CD4-positive, alpha-beta T cell treated with Interleukin-4 for 4 hours (primary cell): Measurements from ENCODE around the gene SLC44A5.

Experiments
- DNase-seq: peaks from one replicate; pipeline ENCODE4 v3.0.0-alpha.2; 2020

Gene SLC44A5

DNA sequence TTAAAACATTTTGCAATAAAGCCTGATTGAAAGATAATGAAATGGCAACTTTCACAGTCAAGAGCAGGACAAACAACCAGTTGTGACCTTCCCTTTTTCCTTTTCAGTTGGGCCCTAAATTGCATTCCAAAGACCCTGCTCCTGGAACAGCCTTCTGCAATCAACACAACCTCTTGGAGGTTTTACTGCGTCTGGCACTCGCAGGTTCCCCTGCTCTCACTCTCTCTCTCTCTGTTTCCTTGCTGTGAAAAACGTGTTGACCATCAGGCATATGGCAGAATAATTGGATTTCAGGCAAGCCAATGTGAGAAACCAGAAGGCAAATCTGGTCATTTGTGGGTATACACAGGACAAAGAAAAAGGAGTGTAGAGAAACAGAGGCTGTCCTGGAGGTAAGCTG is 23.2 kb downstream of the SLC44A5 start:
- no peak for DNase-seq

DNA sequence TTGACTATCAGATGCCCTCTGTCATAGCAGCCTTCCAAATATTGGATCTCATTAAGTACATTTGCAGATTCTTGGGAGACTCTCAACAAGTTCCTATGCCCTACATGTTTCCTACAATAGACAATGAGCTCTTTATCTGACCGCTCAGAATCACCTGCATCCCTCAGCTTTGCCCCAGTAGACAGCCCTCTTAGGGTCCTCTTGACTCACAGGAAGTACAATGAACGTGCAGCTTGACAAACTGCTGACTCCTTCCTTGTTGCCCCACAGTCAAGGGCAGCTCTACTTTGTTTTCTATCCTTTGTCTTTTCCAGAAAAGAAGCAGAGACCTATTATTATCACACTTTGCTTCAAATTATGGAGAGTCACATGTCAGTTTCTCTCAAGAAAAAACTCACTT is 27.6 kb downstream of the SLC44A5 start:
- DNase-seq, result no peak

DNA sequence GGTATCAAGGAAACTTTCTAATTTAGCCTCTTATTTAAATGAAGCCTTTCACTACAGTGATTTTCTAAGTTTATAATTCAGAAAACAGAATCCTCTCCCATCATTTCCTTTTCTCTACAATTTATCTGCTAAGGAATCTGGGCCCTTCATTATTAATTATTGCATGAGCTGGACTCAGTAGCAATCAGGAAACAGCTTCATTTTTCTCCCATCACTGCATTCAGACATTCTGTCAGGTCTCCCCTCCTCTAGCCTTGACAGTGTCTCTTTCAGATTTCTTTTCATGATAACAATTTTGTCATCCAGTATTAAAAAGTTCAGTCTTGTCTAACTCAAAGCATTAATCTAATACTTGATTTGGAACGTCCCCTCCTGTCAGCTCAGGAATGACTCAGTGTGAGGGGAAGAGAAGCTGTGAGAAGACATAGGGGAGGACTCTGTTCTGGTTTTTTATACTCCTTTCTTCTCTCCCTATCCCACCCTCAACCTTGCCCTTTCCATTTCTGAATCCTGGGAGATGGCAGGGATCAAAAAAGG is 28.1 kb downstream of the SLC44A5 start:
- DNase-seq, result no peak

DNA sequence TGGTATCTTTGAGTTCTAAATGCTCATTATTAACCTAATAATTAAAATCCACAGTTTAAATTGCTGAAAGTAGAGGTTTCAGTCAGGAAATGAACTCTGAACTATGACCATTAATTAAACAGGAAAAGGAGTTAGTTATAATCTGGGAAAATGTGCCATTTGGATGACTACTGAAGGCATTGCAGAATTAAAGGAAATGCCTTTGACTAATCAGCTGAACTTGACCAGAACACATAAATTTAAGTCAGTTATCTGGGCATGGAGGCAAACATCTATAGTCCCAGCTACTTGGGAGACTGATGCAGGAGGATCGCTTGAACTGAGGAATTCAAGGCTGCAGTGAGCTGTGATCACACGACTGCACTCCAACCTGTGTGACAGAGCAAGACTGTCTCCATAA is 31.9 kb downstream of the SLC44A5 start:
- no peak for DNase-seq

DNA sequence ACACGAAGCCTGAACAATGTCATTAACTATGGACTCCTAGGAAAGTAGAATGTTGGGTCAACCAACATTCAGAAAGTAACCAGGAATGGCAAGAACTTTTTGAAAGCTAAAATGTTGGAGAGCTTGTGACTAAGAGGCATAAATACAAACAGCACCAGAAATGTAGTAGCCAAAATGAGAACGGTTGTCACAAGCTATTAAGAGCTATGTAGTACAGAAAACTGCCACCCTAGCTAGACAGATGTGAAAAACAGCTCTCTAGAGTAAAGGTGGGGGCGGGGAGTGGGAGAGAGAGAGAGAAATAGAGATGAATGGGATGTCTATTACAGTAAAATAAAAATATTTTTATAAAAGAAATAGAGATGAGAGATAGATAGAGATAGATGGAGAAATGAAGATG is 35.1 kb downstream of the SLC44A5 start:
- DNase-seq, result no peak

DNA sequence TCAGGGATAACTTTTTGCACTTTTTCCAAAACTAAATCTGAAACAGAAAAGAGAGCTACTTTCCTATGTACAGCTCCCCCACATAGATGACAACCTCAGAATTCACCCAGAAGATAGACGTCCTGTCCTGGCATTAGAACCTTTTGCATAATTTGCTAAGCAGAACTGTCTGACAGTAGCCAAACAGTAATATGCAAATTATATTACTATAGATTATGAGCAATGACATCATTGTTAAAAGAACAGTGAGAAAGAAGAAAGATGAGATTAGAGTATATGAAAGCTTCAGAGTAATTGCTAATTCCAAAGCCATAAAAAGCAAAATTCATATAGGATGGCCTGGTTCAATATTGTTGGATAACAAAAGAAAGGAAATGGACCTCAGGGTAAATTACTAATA is 43.7 kb downstream of the SLC44A5 start:
- no peak for DNase-seq

DNA sequence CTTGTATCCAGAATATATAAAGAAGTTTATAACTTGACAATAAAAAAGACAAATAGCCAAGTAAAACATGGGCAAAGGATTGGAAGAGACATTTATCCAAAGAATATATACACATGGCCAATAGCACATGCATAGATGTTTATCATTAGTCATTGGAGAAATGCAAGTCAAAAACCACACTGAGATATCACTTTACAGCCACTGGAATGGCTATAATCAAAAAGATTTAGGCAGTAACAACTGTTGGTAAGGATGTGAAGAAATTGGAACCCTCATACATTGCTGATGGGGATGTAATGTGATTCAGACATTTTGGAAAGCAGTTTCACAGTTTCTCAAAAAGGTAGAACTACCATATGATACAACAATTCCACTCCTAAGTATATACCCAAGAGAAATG is 51.1 kb downstream of the SLC44A5 start:
- DNase-seq, result no peak

DNA sequence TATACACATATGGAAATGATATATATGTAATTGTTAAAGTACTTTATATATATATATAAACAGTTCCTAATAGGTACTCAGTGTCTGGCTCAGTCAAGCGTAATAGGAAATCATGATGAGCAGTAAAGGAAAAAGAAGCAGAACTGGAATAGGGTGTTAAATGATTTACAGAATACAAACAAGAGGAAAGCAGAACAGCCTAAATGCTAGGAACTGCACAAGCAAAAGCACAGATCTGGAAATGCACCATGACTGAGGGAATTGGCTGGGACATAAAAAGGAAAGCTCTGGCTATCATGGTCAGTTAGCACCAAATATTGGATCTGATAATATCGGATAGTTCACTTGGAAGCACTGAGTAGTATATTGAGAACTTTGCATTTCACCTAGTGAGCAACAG is 51.8 kb downstream of the SLC44A5 start:
- no peak for DNase-seq

DNA sequence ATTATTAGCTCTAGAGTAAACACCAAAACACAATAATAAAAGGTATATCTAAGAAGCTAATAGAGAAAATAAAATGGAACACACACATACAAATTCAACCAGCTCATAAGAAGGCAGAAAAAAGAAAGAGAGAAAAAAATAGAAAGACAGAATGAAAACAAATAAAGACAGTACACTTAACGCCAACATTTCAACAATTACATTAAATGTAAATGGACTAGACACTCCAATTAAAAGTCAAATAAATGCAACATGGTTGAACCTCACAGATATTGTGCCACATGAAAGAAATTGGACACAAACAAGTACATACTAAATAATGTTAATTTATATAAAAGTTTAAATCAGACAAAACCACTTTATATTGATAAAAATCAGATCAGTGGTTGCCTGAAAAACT is 56.0 kb downstream of the SLC44A5 start:
- no peak for DNase-seq

DNA sequence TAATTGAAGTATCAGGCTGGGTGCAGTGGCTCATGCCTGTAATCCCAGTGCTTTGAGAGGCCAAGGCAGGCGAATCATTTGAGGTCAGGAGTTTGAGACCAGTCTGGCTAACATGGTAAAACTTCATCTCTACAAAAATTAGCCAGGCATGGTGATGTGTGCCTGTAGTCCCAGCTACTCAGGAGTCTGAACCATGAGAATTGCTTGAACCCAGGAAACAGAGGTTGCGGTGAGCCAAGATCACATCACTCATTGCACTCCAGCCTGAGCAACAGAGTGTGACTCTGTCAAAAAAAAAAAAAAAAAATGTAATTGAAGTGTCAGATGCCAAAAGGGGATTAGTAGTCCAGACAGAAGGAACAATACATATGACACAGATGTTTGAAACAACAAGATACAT is 56.7 kb downstream of the SLC44A5 start:
- DNase-seq, result no peak

DNA sequence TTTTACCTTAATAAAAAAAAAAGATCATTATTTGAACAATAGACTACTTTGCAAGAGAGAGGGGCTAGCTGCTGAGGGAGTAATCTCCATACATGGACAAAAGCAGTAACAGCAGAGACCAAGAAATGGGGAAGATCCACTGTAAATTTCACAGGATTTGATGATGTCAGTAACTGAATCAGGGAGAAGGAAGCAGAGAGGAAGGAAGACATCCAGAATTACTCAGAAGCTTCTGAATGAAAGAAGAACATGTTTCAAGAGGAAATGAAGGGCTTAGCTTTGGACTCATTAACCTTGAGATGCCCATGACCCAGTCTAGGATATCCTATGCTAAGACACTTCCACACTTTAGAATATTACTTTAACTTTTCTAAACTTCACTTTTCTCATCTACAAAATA is 60.4 kb downstream of the SLC44A5 start:
- no peak for DNase-seq

DNA sequence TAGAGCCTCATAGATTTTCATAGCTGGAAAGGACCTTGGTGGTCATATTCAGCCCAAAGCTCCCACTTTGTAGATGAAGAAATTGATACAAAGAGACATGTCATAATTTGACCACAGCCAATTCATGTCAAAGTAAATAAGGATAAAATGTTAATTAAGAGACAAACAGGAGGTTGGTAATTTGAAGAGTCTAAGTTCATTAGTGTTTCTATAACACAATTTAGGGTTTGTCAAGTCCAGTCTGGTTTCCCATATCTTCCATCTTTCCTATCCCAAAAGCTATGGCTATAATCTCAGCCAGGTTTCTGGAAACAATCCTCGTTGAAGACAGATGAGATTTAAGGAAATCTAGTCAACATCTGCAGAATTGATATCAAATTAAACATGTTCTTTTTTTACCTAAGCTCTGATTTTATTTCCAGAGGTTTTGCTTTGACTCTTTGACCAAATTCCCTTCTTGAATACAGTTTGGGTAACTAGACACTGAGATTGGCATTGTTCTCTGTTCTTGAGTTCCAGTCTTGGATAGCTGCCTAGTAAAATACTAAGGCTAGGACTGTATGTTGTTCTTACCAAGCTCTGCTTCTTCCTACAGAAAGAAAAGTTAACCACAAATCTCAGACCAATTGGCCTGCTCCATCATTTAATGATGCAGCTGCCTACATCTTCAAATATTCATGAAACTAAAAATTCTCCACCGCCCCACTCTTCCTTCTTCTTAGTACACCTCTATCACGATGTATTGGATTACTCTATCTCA is 62.0 kb downstream of the SLC44A5 start:
- no peak for DNase-seq

DNA sequence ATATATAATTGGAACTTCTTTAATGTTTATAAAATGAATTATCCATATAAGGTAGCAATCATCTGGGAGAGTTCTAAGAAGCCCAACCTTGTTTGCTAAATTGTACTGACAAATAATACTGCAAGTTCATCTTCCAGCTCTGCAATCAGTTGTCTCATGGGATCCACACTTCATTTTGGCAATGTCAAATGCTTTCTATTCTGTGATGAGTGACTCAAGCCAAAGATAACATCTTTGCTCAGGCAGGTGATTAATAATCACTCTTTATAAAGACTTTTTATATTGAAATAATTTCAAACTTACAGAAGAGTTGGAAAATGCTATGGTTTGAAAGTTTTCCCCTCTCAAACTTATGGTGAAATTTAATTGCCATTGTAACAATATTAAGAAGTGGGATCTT is 67.2 kb downstream of the SLC44A5 start:
- DNase-seq, result no peak

DNA sequence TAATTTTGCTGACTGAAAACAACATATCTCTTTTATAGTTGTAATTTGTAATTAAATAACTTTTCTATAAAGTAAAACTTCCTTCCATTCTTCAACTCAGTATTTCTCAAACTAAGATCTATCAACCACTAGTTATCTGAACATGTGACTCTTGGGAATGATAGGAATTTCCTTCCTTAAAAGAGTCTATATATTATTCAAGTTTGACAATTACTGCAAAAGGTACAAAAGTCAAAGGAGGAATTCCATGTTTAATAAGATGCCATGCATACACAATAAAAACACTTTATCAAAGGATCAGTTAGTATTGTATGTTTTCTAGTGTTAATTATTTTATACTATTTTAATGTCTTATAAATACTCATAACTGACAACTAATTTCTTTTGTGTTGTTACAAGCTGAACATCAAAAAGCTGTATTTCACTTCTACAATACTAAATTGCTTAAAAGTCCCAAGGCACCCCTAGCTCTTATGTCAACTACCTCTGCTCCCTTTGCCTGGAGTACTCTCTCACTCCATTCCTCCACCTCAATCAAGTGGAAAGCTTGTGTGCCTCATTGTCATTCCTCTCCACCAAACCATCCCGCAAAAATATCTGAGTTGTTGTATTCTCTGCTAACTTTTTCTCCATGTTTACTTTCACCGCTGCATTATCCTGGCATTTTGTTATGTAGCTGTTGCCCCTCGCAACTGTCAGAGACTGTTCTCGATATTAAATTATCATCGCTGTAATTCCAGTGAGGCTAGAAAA is 67.9 kb downstream of the SLC44A5 start:
- DNase-seq, result no peak

DNA sequence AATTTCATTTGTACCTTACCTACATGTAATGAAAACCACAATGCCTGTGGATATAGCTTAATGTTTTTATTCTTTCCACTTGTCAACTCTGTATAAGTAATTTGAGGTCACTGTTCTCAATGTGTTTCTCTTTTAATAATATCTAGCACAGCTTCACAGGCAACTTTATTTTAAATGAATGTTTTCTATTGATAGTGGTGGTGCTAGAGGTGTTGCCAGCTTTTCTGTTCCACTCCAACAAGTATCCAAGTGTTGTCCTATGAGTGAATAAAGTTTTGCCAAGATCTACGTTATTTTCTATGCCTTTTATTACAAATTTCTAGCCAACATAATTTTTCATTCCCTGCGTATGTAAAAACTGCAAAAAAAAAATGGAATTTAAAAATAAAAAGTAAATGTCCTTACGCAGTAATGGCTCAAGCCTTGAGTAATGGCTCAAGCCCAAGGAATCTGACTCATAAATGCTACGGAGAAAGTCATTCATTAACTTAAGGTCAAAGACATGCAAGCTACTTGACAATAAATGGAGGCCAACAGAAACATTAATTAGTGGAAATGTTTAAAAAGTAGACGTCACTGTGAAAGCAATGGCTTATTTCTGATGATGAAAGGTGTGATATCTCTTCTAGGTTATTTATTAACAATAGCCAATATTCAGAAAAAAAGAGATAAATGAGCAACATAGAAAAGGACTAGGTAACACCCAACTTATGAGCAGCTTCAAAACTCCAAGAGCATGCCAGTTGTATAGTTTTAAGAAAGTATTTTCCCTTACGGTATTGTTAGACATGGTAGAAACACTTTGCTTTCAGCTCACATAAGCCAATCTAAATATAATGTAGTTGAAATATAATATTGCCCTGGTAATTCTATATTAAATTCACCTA is 71.4 kb downstream of the SLC44A5 start:
- DNase-seq, result no peak

DNA sequence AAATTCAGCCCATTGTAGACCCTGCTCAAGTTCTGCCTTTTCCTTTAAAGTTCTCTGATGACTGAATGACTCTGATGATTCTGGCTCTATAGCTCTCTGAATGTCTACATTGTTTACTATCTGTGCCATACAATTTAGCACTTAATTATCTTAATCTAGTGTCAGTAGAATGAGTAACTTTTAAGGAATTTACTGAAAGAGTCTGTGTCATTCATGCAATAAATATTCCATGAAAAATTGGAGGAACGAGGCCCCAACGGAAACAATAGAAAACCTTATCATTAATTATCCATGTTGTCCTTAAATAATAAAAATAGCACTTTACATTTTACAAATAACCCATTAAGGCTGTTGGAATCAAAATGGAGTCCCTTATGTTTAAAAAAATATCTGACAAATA is 77.8 kb downstream of the SLC44A5 start:
- no peak for DNase-seq

DNA sequence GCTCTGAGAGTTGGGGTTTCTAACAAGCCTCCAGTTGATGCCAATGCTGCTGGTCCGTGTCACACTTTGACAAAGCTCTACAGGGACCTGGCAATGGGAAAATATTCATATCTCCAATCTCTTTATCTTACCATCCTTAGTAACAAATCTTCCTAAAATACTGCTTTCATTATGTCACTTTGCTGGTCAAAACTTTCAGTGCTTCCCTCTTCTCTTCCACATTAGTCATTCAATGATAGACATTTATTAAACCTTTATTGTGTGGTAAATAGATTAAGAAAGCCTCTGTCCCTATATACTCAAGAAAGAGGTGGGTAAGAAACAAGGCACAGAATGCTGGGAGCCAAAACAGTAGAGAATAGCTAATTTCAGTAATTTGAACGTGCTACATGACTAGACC is 79.3 kb downstream of the SLC44A5 start:
- DNase-seq, result no peak

DNA sequence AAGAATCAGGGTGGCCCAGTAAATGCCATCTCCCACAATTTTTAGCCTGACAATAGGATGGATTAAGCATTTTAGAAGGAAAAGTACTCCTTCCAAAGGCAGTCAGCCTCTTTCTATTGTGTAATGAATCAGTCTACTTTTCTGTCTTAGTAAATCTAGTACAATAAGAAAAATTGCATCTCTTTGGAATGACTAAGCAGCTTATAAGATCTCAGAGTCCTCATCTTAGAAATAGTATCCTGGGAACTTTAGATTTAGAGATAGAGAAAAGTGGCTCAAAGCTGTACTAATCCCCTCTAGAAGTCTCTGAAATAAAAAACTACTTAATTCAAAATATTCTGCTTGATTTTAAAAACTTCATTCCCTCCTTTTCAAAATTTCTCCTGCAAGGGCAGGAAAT is 81.4 kb downstream of the SLC44A5 start:
- DNase-seq, result no peak

DNA sequence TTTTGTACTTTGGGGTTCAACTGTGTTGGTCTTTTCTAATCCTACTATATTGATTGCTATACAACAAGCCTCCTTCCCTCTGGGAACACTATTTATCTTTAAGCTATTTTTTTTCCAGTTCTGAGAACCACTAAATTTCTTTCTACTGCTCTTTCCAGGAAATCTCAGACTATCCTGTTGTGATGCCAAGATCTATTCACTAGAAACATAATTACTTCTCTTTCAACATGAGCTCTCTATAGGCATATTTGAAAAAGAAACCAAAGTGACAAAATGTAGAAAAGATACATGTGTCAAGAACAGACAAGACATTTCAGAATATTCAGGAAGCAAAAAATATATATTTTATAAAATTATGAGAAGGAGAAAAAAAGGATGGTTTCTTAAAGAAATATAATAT is 82.9 kb downstream of the SLC44A5 start:
- no peak for DNase-seq

DNA sequence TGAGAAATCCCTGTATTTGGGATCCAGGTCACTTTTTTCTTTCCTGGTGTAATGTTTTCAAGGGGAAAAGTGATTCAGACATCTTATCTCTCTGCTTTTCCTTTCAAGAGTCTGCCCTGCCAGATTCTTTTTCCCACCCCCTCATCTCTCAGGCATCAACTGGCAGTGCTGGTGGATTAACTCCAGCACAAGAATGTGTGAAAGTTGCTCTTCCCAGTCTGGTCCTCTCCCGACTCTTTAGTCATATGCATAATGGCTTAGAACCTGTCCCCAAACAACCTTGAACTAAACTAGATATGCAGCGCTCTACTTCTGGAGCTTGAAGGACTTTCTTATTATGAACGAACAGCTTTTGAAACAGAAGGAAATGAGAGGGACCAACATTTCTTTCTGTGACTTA is 88.5 kb downstream of the SLC44A5 start:
- DNase-seq, result no peak

DNA sequence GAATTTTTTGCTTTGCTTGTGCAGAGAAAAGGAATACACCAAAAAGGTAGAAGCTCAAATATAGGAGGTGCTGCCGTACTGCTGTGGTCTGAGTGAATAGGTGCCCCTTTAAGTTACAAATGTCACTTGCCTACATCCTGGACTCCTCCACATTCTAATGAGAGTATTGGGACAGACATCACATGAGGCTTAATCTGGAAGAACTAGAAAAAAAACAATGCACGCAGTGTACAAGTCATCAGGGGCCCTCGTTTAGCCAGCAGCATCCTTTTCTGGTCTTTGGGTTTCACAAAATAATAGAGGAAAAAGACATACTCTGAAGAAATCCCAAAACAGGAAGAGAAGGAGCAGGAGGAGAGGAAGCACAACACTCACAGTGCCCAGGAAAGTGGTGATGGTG is 89.3 kb downstream of the SLC44A5 start:
- no peak for DNase-seq

DNA sequence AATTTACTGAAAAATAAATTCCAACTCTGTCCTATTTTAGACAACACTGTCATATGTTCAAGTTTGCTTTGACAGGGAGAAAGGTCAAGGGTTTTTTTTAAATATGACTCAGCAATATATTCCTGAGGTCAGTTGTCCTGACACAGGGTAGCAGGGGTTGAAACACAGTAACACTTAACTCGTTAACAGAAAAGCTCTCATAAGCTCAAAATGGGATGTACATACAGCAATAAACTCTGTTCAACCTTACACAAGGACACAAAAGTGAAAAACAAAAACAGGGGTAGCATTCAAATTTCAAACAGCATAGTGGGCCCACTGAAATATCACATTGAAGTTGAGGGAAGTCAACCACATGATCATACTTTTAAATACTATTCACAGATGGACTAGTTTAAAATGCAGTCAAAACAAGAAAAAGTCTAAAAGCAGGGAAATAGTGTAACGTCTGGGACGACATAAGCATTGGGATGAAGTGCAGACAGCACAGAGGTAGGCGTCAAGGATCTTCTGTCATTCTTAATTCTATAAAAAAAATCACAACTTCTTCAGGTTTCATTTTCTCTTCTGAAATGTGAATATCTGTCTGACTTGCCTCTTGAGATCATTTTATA is 89.9 kb downstream of the SLC44A5 start:
- no peak for DNase-seq
